Measurements from ENCODE around the gene INPP5F. TPM values are rescaled to one million over a fixed set of nuclear protein-coding genes. Genes with fewer than 3 reads are reported as not detected.
"Not testable (repeated sequence)": the region's sequence is repeated elsewhere in the genome, so short reads cannot be mapped to it uniquely, and the experiment has no call there.

INPP5F gene
- total RNA-seq, 1 experiment from 2014 or later: 14.9 TPM

DNA sequence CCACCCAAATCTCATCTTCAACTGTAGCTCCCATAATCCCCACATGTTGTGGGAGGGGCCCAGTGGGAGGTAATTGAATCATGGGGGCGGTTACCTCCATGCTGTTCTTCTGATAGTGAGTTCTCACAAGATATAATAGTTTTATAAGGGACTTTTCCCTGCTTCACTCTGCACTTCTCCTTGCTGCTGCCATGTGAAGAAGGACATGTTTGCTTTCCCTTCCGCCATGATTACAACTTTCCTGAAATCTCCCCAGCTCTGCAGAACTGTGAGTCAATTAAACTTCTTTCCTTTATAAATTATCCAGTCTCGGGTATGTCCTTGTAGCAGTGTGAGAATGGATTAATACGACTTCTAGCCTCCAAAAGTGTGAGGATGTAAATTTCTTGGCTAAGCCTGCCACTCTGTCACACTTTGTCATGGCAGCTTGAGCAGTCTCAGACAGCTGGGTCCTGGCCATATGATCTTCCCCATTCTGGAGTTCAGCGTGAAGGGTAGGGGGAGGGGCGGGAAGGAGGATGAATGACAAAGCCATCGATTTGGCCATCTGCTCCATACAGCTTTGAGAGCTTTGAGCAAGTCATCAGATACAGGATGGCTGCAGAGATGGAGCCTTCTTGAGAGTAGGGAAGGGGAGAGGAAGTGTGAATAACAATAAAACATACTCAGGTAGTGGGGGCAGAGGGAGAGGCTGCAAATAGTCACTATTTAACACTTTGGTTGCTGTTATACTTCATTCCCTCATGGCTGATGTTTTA is 19.1 kb upstream of the INPP5F start:
- TF ChIP-seq, protein P1, sequence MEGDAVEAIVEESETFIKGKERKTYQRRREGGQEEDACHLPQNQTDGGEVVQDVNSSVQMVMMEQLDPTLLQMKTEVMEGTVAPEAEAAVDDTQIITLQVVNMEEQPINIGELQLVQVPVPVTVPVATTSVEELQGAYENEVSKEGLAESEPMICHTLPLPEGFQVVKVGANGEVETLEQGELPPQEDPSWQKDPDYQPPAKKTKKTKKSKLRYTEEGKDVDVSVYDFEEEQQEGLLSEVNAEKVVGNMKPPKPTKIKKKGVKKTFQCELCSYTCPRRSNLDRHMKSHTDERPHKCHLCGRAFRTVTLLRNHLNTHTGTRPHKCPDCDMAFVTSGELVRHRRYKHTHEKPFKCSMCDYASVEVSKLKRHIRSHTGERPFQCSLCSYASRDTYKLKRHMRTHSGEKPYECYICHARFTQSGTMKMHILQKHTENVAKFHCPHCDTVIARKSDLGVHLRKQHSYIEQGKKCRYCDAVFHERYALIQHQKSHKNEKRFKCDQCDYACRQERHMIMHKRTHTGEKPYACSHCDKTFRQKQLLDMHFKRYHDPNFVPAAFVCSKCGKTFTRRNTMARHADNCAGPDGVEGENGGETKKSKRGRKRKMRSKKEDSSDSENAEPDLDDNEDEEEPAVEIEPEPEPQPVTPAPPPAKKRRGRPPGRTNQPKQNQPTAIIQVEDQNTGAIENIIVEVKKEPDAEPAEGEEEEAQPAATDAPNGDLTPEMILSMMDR (IDR thresholded peaks at IDR 0.05; ENCODE audit: unreplicated experiment): no peak
- Mint-ChIP-seq H3K4me1 (ENCODE audit: insufficient read depth, unreplicated experiment) (peaks cover 6% of the 10 kb centered on the region), H3K27me3 (ENCODE audit: insufficient read depth, unreplicated experiment) (no peaks in the 10 kb centered on the region), H3K36me3 (ENCODE audit: insufficient read depth, unreplicated experiment) (no peaks in the 10 kb centered on the region), H3K27ac (ENCODE audit: low read depth, unreplicated experiment) (no peak overlapping the region), H3K4me3 (ENCODE audit: unreplicated experiment) (no peak overlapping the region), H3K9me3 (ENCODE audit: unreplicated experiment) (no peaks in the 10 kb centered on the region)
- ChIA-PET POLR2A (interaction anchor here (0.8 kb wide), 1 partner anchor 18 kb away, joined by 3 read pairs; no protein-coding TSS in a partner anchor), CTCF (interaction anchor here (1.0 to 1.3 kb wide), 2 partner anchors 9 to 19 kb away, joined by 4 read pairs; no protein-coding TSS in a partner anchor)
- intact Hi-C loops (cut with micrococcal nuclease): no loop called here
- no peak for DNase-seq (ENCODE audit: unreplicated experiment)
- no TSS peak for BruUV-seq (replicated peaks)

DNA sequence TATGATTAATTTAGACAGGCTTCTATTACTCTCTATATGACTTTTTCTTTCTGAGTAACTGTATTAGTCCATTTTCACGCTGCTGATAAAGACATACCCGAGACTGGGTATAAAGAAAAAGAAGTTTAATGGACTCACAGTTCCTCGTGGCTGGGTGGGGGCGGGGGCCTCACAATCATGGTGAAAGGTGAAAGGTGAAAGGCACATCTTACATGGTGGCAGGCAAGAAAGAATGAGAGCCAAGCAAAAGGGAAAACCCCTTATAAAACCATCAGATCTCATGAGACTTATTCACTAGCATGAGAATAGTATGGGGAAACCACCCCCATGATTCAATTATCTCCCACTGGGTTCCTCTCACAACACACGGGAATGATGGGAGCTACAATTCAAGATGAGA is 18.5 kb upstream of the INPP5F start:
- ChIA-PET CTCF (interaction anchor here (1.3 to 1.7 kb wide), 2 partner anchors 10 to 20 kb away, joined by 3 to 4 read pairs; no protein-coding TSS in a partner anchor), POLR2A (interaction anchor here (0.8 kb wide), 1 partner anchor 17 kb away, joined by 3 read pairs; no protein-coding TSS in a partner anchor)
- intact Hi-C loops (cut with micrococcal nuclease); H3K27me3 Mint-ChIP-seq (ENCODE audit: insufficient read depth, unreplicated experiment); H3K27ac Mint-ChIP-seq (ENCODE audit: low read depth, unreplicated experiment); H3K9me3 Mint-ChIP-seq (ENCODE audit: unreplicated experiment); H3K4me3 Mint-ChIP-seq (ENCODE audit: unreplicated experiment); H3K4me1 Mint-ChIP-seq (ENCODE audit: insufficient read depth, unreplicated experiment); DNase-seq (ENCODE audit: unreplicated experiment); H3K36me3 Mint-ChIP-seq (ENCODE audit: insufficient read depth, unreplicated experiment); BruUV-seq (replicated peaks): not testable (repeated sequence)

DNA sequence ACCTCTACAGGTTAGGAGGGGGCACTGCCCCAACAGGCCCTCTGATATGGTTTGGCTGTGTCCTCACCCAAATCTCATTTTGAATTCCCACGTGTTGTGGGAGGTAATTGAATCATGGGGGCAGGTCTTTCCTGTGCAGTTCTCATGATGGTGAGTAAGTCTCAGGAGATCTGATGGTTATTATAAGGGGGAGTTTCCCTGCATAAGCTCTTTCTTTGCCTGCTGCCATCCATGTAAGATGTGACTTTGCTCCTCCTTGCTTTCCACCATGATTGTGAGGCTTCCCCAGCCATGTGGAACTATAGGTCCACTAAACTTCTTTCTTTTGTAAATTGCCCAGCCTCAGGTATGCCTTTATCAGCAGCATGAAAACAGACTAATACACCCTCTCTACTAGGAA is 14.9 kb upstream of the INPP5F start:
- POLR2A ChIA-PET; H3K4me1 Mint-ChIP-seq (ENCODE audit: insufficient read depth, unreplicated experiment); H3K27me3 Mint-ChIP-seq (ENCODE audit: insufficient read depth, unreplicated experiment); H3K4me3 Mint-ChIP-seq (ENCODE audit: unreplicated experiment); H3K27ac Mint-ChIP-seq (ENCODE audit: low read depth, unreplicated experiment); intact Hi-C loops (cut with micrococcal nuclease); DNase-seq (ENCODE audit: unreplicated experiment); BruUV-seq (replicated peaks); H3K9me3 Mint-ChIP-seq (ENCODE audit: unreplicated experiment); H3K36me3 Mint-ChIP-seq (ENCODE audit: insufficient read depth, unreplicated experiment): not testable (repeated sequence)
- CTCF ChIA-PET: interaction anchor here (1.1 kb wide), 1 partner anchor 149 kb away, joined by 4 read pairs; no protein-coding TSS in a partner anchor

DNA sequence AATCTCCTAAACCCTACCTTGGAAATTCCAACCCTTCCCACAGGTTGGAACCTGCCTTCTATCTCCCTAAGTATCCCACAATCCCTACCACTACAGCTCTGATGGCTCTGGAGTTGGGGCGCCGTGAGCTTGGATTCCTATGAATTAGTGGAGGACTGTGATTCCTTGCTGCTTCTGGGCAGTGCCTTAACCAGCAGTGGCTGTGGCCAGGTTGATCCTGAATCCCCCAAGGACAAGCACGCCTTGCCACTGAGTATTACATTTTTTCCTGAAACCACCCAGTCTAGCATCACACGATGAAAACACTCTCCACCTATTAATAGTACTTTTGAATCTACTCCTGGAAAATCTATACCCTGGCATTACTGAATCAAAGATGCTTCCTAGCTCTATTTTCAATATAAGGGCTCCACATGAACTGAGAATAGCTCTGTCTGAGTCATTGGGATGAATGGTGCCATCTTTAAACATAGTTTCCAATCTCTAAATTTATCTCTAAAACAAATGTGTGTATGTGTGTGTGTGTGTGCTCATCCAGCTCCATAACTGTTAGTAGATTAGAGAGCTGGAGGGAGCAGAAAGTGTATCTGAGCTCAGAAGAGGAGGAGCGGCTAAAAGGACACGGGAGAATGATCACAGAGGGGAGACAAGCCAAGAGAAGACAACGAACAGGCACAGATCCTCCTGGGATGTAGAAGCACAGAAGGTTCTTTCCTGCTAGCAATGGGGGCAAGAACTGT is 11.9 kb upstream of the INPP5F start:
- Mint-ChIP-seq H3K27ac (ENCODE audit: low read depth, unreplicated experiment) (no peak overlapping the region), H3K4me1 (ENCODE audit: insufficient read depth, unreplicated experiment) (no peaks in the 10 kb centered on the region), H3K27me3 (ENCODE audit: insufficient read depth, unreplicated experiment) (no peaks in the 10 kb centered on the region), H3K4me3 (ENCODE audit: unreplicated experiment) (no peak overlapping the region), H3K9me3 (ENCODE audit: unreplicated experiment) (no peaks in the 10 kb centered on the region), H3K36me3 (ENCODE audit: insufficient read depth, unreplicated experiment) (no peaks in the 10 kb centered on the region)
- BruUV-seq (replicated peaks): no TSS peak
- no peak for DNase-seq (ENCODE audit: unreplicated experiment)
- TF ChIP-seq, protein P1 (IDR thresholded peaks at IDR 0.05; ENCODE audit: unreplicated experiment): no peak
- CTCF ChIA-PET: interaction anchor here (0.6 to 2.4 kb wide), 5 partner anchors 9 to 1021 kb away, joined by 3 to 13 read pairs (median 4); no protein-coding TSS in a partner anchor
- POLR2A ChIA-PET: interaction anchor here (0.6 to 3.0 kb wide), 5 partner anchors 11 to 1821 kb away, joined by 3 to 14 read pairs (median 3); partner anchors contain the start of gene INPP5F
- intact Hi-C loops (cut with micrococcal nuclease): no loop called here

DNA sequence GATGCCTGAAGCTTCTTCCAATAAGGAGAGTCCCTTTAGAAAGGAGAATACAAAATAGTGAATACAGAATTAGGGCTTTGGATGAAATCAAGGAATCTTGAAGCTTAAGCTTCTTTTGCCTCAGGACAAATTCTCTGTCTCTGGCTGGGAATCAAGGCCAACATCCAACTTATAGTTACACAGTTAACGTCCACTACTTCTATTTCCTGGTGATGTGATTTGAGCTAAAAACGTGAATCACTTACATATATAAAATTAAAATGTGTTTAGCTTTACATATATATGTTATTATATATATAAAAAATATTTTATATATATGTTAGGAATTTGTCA is 11.4 kb upstream of the INPP5F start:
- no peak for DNase-seq (ENCODE audit: unreplicated experiment)
- Mint-ChIP-seq H3K36me3 (ENCODE audit: insufficient read depth, unreplicated experiment) (no peaks in the 10 kb centered on the region), H3K4me1 (ENCODE audit: insufficient read depth, unreplicated experiment) (no peaks in the 10 kb centered on the region), H3K27ac (ENCODE audit: low read depth, unreplicated experiment) (no peak overlapping the region), H3K9me3 (ENCODE audit: unreplicated experiment) (no peaks in the 10 kb centered on the region), H3K27me3 (ENCODE audit: insufficient read depth, unreplicated experiment) (no peaks in the 10 kb centered on the region), H3K4me3 (ENCODE audit: unreplicated experiment) (no peak overlapping the region)
- no TSS peak for BruUV-seq (replicated peaks)
- CTCF ChIA-PET: interaction anchor here (0.7 to 2.4 kb wide), 3 partner anchors 28 to 1021 kb away, joined by 3 to 13 read pairs (median 4); no protein-coding TSS in a partner anchor
- TF ChIP-seq, protein P1 (IDR thresholded peaks at IDR 0.05; ENCODE audit: unreplicated experiment): no peak
- intact Hi-C loops (cut with micrococcal nuclease): no loop called here
- POLR2A ChIA-PET: interaction anchor here (0.7 to 3.0 kb wide), 4 partner anchors 11 to 26 kb away, joined by 3 to 14 read pairs (median 3); partner anchors contain the start of gene INPP5F
